Activated CD8-positive, alpha-beta T cell treated with anti-CD3 and anti-CD28 coated beads, Interleukin-2, amount 10 ng/mL, durations not matched to agents 7 days and 5 days (primary cell): ENCODE data around the gene NR4A2. TPM values are rescaled to one million over a fixed set of nuclear protein-coding genes. Genes with fewer than 3 reads are reported as not detected.

Source experiments
- ATAC-seq: fragments of 150-1000 bp; cut with Tn5 transposase; one replicate; pipeline ENCODE4 v1.10.0; 2021; ENCODE audit warnings: moderate library complexity
- CTCF ChIA-PET: fragments of 350-600 bp; sonication (Branson Sonifier 250); formaldehyde crosslinking; loops from one replicate; lab custom pipeline; 2021; ENCODE audit warnings: antibody characterized with exemption; lab: Charles Lee
- POLR2A ChIA-PET: fragments of 350-600 bp; sonication (Branson Sonifier 250); formaldehyde crosslinking; loops from one replicate; lab custom pipeline; 2021; ENCODE audit warnings: antibody characterized with exemption; lab: Charles Lee
- DNase-seq: peaks from one replicate; pipeline ENCODE4 v3.0.0-alpha.2; 2020
- H3K27ac Mint-ChIP-seq: one replicate; pipeline ENCODE4 v1.8.0; 2021; ENCODE audit warnings: mild to moderate bottlenecking, mixed read lengths
- H3K27me3 Mint-ChIP-seq: one replicate; pipeline ENCODE4 v1.8.0; 2021; ENCODE audit warnings: low read depth, mixed read lengths
- H3K36me3 Mint-ChIP-seq: one replicate; pipeline ENCODE4 v1.8.0; 2021; ENCODE audit warnings: low read depth, mixed read lengths
- H3K4me1 Mint-ChIP-seq: one replicate; pipeline ENCODE4 v1.8.0; 2021; ENCODE audit warnings: low read depth, mixed read lengths
- H3K4me3 Mint-ChIP-seq: one replicate; pipeline ENCODE4 v1.8.0; 2021; ENCODE audit warnings: mild to moderate bottlenecking, mixed read lengths
- H3K9me3 Mint-ChIP-seq: one replicate; pipeline ENCODE4 v1.8.0; 2022; ENCODE audit warnings: mixed read lengths; ENCODE audit not compliant: insufficient read depth
- total RNA-seq, 2 experiments: library from RNA; stranded (reverse); gene quantifications; one replicate each; pipeline ENCODE4 v1.2.3, GENCODE V29; 2021

The NR4A2 gene
- total RNA-seq, 2 experiments from 2014 or later = 1.9 to 2.0 TPM

- Mint-ChIP-seq H3K36me3 (peaks cover 26% of the 10 kb centered on the region), H3K4me3 (no peak overlapping the region), H3K9me3 (no peaks in the 10 kb centered on the region), H3K4me1 (peaks cover 33% of the 10 kb centered on the region), H3K27ac (no peak overlapping the region), H3K27me3 (peaks cover 49% of the 10 kb centered on the region)
- ATAC-seq = no peak
- CTCF ChIA-PET = interaction anchor here (1.0 kb wide), 1 partner anchor 13 kb away, joined by 3 read pairs; no protein-coding TSS in a partner anchor
- no peak for DNase-seq
- POLR2A ChIA-PET = no interaction called here
These were observed 4.5 kb downstream of the NR4A2 start for GRCh38 chr2:156327835-156328695.

DNA sequence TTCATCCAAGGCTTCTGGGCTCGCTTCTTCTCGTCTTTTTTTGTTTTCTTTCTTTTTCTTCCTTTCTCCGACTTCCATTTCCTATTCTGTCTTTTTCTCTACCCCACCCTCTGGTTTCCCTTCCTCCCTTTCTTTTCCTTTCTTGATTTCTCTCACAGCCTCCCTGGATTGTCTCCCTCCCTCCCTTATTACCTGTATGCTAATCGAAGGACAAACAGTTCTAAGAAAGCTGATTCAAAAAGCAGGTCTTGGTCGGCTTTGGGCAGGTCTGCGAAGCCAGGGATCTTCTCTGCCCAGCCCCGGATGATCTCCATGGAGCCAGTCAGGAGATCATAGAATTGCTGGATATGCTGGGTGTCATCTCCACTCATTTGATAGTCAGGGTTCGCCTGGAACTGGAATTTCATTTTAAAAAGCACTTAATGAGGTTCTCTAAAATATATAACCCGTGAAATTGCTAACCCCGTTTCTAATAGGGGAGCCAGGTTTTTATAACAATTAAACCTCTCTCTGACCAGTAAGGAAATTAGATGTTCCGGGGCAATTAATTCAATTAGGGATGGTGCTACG is 5.9 kb downstream of the NR4A2 start:
- ChIA-PET CTCF (no interaction called here), POLR2A (no interaction called here)
- H3K27me3 Mint-ChIP-seq = peaks cover 58% of the 10 kb centered on the region
- ATAC-seq (no peak), DNase-seq (no peak)
- no peak overlapping the region for H3K4me3 Mint-ChIP-seq
- peaks cover 30% of the 10 kb centered on the region for H3K36me3 Mint-ChIP-seq
- no peak overlapping the region for H3K27ac Mint-ChIP-seq
- peaks cover 34% of the 10 kb centered on the region for H3K4me1 Mint-ChIP-seq
- H3K9me3 Mint-ChIP-seq = no peaks in the 10 kb centered on the region

GRCh38 chr2:156325688-156326525 is 6.6 kb downstream of the NR4A2 start:
- ATAC-seq (no peak), DNase-seq (no peak)
- Mint-ChIP-seq H3K9me3 (no peaks in the 10 kb centered on the region), H3K36me3 (peaks cover 30% of the 10 kb centered on the region), H3K27me3 (peaks cover 57% of the 10 kb centered on the region), H3K27ac (no peak overlapping the region), H3K4me1 (peaks cover 36% of the 10 kb centered on the region), H3K4me3 (no peak overlapping the region)
- ChIA-PET POLR2A (no interaction called here), CTCF (interaction anchor here (1.2 kb wide), 1 partner anchor 8 kb away, joined by 4 read pairs; no protein-coding TSS in a partner anchor)

DNA sequence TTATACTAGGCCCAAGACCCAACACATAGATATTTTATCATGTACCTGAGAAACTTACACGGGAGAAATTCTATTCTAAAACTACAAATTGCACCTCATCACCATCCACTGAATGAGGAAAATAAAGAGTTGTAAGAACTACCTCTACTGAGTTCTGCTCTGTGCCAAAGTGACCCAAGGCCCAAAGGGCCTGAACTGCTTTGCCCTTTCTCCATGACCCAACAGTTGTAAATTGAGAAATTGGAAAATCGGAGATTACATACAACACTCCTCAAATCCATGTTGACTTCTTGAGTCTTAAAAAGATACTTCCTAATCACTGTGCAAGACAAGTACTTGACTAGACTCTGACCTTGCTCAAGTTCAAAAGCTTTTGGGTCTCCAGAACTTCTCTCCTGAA is 8.8 kb downstream of the NR4A2 start:
- ChIA-PET CTCF (interaction anchor here (2.3 kb wide), 1 partner anchor 11 kb away, joined by 5 read pairs; no protein-coding TSS in a partner anchor), POLR2A (no interaction called here)
- H3K27ac Mint-ChIP-seq = no peak overlapping the region
- DNase-seq (no peak), ATAC-seq (no peak)
- peaks cover 64% of the 10 kb centered on the region for H3K27me3 Mint-ChIP-seq
- H3K36me3 Mint-ChIP-seq = peaks cover 16% of the 10 kb centered on the region
- no peaks in the 10 kb centered on the region for H3K9me3 Mint-ChIP-seq
- H3K4me3 Mint-ChIP-seq = no peak overlapping the region
- H3K4me1 Mint-ChIP-seq = peaks cover 37% of the 10 kb centered on the region

DNA sequence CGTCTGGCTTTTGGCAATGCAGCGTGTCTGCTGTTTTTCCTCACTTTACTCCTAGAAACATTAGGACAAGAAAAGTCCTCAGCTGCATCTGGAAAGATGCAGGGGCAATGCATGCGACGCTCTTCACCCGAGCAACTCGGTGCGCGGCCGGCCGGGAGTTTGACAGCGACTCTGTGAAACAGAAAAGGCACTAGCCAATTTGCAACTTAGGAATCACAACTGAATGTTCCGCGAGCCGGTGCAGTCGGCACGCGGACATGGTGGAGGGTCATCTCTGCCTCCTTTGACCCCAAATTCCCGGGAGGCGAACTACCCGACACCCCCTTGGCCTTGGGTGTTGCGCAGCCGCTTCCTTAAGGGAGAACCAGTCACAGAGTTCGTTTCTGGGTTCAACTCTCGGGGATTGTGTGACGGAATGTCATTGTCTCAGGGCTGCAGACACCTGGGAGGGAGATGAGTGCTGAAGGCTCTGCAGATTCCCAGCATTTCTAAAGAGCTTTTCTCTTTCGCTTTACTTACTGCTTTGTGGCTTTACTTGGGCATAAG is 9.8 kb downstream of the NR4A2 start:
- Mint-ChIP-seq H3K36me3 (peaks cover 8% of the 10 kb centered on the region), H3K4me3 (peak overlapping the region; percentile 19), H3K4me1 (peaks cover 37% of the 10 kb centered on the region), H3K9me3 (no peaks in the 10 kb centered on the region), H3K27me3 (peaks cover 72% of the 10 kb centered on the region), H3K27ac (no peak overlapping the region)
- DNase-seq = no peak
- ChIA-PET POLR2A (no interaction called here), CTCF (interaction anchor here (1.4 to 2.3 kb wide), 2 partner anchors 12 to 266 kb away, joined by 3 to 5 read pairs; no protein-coding TSS in a partner anchor)
- ATAC-seq = peak; percentile 6

- H3K27ac Mint-ChIP-seq = peak overlapping the region; percentile 28
- DNase-seq (no peak), ATAC-seq (peak; percentile 55)
- POLR2A ChIA-PET = no interaction called here
- H3K9me3 Mint-ChIP-seq = no peaks in the 10 kb centered on the region
- peak overlapping the region; percentile 37 for H3K4me3 Mint-ChIP-seq
- CTCF ChIA-PET = interaction anchor here (1.4 to 2.3 kb wide), 2 partner anchors 13 to 267 kb away, joined by 3 to 5 read pairs; no protein-coding TSS in a partner anchor
- H3K36me3 Mint-ChIP-seq = peaks cover 8% of the 10 kb centered on the region
- H3K4me1 Mint-ChIP-seq = peaks cover 37% of the 10 kb centered on the region
- H3K27me3 Mint-ChIP-seq = peaks cover 76% of the 10 kb centered on the region
These were observed 10.4 kb downstream of the NR4A2 start for GRCh38 chr2:156322051-156322685.

- H3K36me3 Mint-ChIP-seq = peaks cover 8% of the 10 kb centered on the region
- peak overlapping the region; percentile 51 for H3K4me3 Mint-ChIP-seq
- no peak for DNase-seq
- no peaks in the 10 kb centered on the region for H3K9me3 Mint-ChIP-seq
- ChIA-PET POLR2A (no interaction called here), CTCF (no interaction called here)
- peaks cover 74% of the 10 kb centered on the region for H3K27me3 Mint-ChIP-seq
- ATAC-seq = peak; percentile 18
- no peak overlapping the region for H3K27ac Mint-ChIP-seq
- peaks cover 37% of the 10 kb centered on the region for H3K4me1 Mint-ChIP-seq
These were observed 11.1 kb downstream of the NR4A2 start for GRCh38 chr2:156321243-156321904.

GRCh38 chr2:156320486-156321098 is 11.9 kb downstream of the NR4A2 start:
- Mint-ChIP-seq H3K27me3 (peaks cover 75% of the 10 kb centered on the region), H3K4me1 (peaks cover 37% of the 10 kb centered on the region), H3K4me3 (no peak overlapping the region), H3K27ac (no peak overlapping the region), H3K9me3 (no peaks in the 10 kb centered on the region), H3K36me3 (peaks cover 8% of the 10 kb centered on the region)
- DNase-seq = no peak
- ChIA-PET POLR2A (no interaction called here), CTCF (no interaction called here)
- no peak for ATAC-seq

DNA sequence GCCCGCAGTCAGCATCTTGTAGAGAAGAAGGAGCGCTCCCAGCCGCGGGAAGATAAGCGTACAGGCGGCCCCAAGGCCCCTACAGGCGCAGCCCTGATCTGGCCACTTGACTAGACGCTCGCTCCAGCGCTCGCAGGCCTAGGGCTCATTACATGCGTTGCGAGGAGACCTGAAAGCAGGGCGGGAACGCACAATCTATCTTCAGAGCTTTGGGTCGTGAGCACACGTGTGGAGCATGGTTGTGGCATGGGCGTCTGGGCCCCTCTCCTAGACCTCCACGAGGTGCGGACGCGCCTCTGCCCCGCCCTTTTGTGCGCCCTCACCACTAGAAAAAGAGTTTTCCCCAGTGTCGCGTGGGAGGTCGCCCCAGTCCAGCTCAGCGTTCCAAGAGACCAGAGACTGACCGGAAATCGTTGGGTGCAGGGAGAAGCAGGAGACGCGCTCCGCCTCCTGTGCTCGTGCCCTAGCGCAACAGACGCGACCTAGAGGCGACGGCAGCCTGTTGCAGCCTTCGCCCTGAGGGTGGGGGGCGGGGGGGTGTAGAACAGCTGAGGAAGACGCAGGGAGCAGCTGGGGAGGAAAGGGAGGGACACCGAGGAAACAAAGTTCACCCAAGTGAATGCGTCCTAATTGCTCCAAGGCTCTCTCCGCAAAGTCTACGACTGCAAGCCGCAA is 12.6 kb downstream of the NR4A2 start:
- no peak for DNase-seq
- no peak for ATAC-seq
- Mint-ChIP-seq H3K27ac (no peak overlapping the region), H3K36me3 (peaks cover 4% of the 10 kb centered on the region), H3K4me3 (peak overlapping the region; percentile 22), H3K9me3 (no peaks in the 10 kb centered on the region), H3K4me1 (peaks cover 37% of the 10 kb centered on the region), H3K27me3 (peaks cover 75% of the 10 kb centered on the region)
- CTCF ChIA-PET = no interaction called here
- POLR2A ChIA-PET = no interaction called here

- H3K9me3 Mint-ChIP-seq = no peaks in the 10 kb centered on the region
- ATAC-seq (no peak), DNase-seq (no peak)
- CTCF ChIA-PET = no interaction called here
- no peak overlapping the region for H3K27ac Mint-ChIP-seq
- H3K4me1 Mint-ChIP-seq = peaks cover 29% of the 10 kb centered on the region
- POLR2A ChIA-PET = no interaction called here
- peaks cover under 1% of the 10 kb centered on the region for H3K36me3 Mint-ChIP-seq
- H3K27me3 Mint-ChIP-seq = peaks cover 71% of the 10 kb centered on the region
- H3K4me3 Mint-ChIP-seq = no peak overlapping the region
These were observed 14.9 kb downstream of the NR4A2 start for GRCh38 chr2:156317631-156318030.
